WI38 (cell line): ENCODE data around the gene PALM.
"Not testable (repeated sequence)": the region's sequence is repeated elsewhere in the genome, so short reads cannot be mapped to it uniquely, and the experiment has no call there.

Source experiments
- H3K4me3 ChIP-seq: 2 replicates; pipeline ENCODE4 v1.5.1; 2011; ENCODE audit warnings: low read depth, mild to moderate bottlenecking, control low read depth, low read length
- TF ChIP-seq, protein P1 (sequence below): IDR thresholded peaks from 2 replicates; pipeline ENCODE4 v1.5.1; 2012; ENCODE audit warnings: low read depth, mild to moderate bottlenecking, control low read depth, low read length

PALM gene

DNA sequence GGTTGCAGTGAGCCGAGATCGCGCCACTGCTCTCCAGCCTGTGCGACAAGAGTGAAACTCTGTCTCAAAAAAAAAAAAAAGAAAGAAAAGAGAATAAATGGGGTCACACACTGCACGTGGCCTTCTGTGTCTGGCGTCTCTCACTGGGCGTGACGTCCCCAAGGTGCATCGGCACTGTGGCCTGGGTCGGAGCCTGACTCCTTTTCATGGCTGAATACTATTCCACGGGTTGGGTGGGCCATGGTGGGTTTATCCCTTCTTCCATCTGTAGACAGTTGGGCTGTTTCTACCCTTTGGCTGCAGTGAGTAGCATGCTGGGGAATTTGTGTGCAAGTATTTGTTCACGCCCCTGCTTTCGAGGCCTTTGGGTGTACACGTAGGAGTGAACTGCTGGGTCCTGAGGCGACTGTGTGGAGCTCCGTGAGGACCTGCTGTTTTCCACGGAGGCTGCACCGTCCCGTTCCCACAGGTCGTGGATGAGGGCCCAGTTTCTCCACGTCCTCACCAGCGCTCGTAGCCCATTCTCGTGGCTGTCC, 33.9 kb downstream of the PALM start:
- TF ChIP-seq, protein P1, sequence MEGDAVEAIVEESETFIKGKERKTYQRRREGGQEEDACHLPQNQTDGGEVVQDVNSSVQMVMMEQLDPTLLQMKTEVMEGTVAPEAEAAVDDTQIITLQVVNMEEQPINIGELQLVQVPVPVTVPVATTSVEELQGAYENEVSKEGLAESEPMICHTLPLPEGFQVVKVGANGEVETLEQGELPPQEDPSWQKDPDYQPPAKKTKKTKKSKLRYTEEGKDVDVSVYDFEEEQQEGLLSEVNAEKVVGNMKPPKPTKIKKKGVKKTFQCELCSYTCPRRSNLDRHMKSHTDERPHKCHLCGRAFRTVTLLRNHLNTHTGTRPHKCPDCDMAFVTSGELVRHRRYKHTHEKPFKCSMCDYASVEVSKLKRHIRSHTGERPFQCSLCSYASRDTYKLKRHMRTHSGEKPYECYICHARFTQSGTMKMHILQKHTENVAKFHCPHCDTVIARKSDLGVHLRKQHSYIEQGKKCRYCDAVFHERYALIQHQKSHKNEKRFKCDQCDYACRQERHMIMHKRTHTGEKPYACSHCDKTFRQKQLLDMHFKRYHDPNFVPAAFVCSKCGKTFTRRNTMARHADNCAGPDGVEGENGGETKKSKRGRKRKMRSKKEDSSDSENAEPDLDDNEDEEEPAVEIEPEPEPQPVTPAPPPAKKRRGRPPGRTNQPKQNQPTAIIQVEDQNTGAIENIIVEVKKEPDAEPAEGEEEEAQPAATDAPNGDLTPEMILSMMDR: no peak
- H3K4me3 ChIP-seq: no peak overlapping the region

DNA sequence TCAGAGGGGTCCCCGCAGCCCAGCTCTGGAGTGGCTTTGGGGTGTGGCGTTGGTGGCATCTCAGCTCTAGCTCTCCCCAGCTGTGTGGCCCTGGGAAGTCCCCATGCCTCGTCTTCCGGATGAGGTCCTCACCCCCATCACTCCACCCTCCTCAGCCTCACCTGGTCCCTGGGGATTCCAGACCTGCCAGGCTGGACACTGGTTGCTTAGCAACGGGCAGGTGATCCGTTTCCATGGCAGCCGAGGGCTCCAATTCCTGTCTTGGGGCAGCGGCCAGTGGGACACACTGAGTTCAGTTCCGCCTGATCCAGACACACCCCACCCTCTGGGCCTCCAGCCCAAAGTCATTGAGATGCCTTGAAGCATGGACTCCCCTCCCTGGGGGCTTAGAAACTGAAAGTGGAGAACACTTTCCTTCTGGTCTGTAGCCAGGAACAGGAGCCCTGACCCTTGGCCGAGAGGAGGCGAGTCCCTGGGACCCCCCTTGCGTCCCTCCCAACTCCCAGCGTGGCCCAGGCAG, 34.5 kb downstream of the PALM start:
- TF ChIP-seq, protein P1: no peak

GRCh38 chr19:745138-745537, 36.4 kb downstream of the PALM start:
- not testable (repeated sequence) for H3K4me3 ChIP-seq

More for the DNA sequence above, 34.5 kb downstream of the PALM start:
- H3K4me3 ChIP-seq: no peak overlapping the region

DNA sequence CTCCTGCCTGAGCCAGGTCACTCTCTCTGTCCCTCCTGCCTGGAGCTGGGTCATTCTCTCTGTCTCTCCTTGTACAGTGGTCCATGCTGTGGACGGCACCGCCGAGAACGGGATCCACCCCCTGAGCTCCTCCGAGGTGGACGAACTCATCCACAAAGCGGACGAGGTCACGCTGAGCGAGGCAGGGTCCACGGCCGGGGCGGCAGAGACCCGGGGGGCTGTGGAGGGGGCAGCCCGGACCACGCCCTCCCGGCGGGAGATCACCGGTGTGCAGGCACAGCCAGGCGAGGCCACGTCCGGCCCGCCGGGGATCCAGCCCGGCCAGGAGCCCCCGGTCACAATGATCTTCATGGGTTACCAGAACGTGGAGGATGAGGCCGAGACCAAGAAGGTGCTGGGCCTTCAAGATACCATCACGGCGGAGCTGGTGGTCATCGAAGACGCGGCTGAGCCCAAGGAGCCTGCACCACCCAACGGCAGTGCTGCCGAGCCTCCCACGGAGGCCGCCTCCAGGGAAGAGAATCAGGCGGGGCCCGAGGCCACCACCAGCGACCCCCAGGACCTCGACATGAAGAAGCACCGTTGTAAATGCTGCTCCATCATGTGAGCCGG, 37.6 kb downstream of the PALM start:
- no peak overlapping the region for H3K4me3 ChIP-seq
- TF ChIP-seq, protein P1: no peak

GRCh38 chr19:746956-747355, 38.2 kb downstream of the PALM start:
- TF ChIP-seq, protein P1: no peak
- H3K4me3 ChIP-seq: no peak overlapping the region

GRCh38 chr19:747432-748273, 38.9 kb downstream of the PALM start:
- TF ChIP-seq, protein P1: no peak
- H3K4me3 ChIP-seq: no peak overlapping the region

DNA sequence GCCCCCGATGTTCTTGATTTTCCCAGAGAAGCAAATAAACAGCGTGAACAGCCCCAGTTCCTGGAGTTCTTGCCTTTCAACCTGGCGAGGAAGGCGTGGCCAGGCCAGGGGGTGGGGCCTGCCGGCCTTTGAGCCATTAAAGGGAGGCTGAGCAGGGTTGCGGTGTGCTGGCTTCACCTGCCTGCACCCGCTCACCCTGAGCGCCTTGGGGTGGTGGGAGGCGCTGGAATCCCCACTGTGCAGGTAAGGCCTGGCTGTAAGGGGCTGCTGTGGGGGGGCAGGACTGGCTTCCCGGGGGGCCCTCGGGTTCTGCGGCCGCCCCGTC, 39.5 kb downstream of the PALM start:
- H3K4me3 ChIP-seq: no peak overlapping the region
- TF ChIP-seq, protein P1: no peak
